ENCODE measurements around the gene ACSM2B.
"Not testable (repeated sequence)": the region's sequence is repeated elsewhere in the genome, so short reads cannot be mapped to it uniquely, and the experiment has no call there.

The ACSM2B gene

GRCh38 chr16:20532284-20532792 is 43.8 kb downstream of the ACSM2B start:
- not testable (repeated sequence) for DNase-seq (ENCODE audit: low read depth)

- not testable (repeated sequence) for DNase-seq (ENCODE audit: low read depth)
Observed at GRCh38 chr16:20531795-20532194, 44.4 kb downstream of the ACSM2B start.

GRCh38 chr16:20520103-20520502 is 56.1 kb downstream of the ACSM2B start:
- DNase-seq (ENCODE audit: low read depth), result no peak

GRCh38 chr16:20519231-20519630 is 56.9 kb downstream of the ACSM2B start:
- DNase-seq (ENCODE audit: low read depth), result no peak

- no peak for DNase-seq (ENCODE audit: low read depth)
Observed at GRCh38 chr16:20517149-20517548, 59.0 kb downstream of the ACSM2B start.

GRCh38 chr16:20515688-20516090 is 60.5 kb downstream of the ACSM2B start:
- DNase-seq (ENCODE audit: low read depth), result no peak

GRCh38 chr16:20510323-20510722 is 65.8 kb downstream of the ACSM2B start:
- no peak for DNase-seq (ENCODE audit: low read depth)

- DNase-seq (ENCODE audit: low read depth), result no peak
Observed at GRCh38 chr16:20507280-20507679, 68.9 kb downstream of the ACSM2B start.

- DNase-seq (ENCODE audit: low read depth), result no peak
Observed at GRCh38 chr16:20504418-20504817, 71.7 kb downstream of the ACSM2B start.

- DNase-seq (ENCODE audit: low read depth), result not testable (repeated sequence)
Observed at GRCh38 chr16:20491448-20491847, 84.7 kb downstream of the ACSM2B start.

GRCh38 chr16:20490994-20491393 is 85.2 kb downstream of the ACSM2B start:
- not testable (repeated sequence) for DNase-seq (ENCODE audit: low read depth)

Measured in non-pigmented ciliary epithelial cell (primary cell).